Ascending aorta (tissue), 2 donors: ENCODE data around the gene KIRREL3. TPM values are rescaled to one million over a fixed set of nuclear protein-coding genes. Genes with fewer than 3 reads are reported as not detected.

ENCODE experiments used
- DNase-seq, 2 donors: peaks; one replicate each; pipeline ENCODE4 v3.0.0-alpha.2; 2019; ENCODE audit warnings: low spot score in 2 of 2
- H3K27ac ChIP-seq, 2 donors: fragments of 200-600 bp; sonication (generic); one replicate each; pipeline ENCODE4 v1.5.1; 2016 to 2017; ENCODE audit warnings: mild to moderate bottlenecking in 1 of 2
- H3K27me3 ChIP-seq: fragments of 200-600 bp; sonication (generic); one replicate; pipeline ENCODE4 v1.5.1; 2017
- H3K36me3 ChIP-seq, 2 donors: fragments of 200-600 bp; sonication (generic); one replicate each; pipeline ENCODE4 v1.5.1; 2016
- H3K4me1 ChIP-seq, 2 donors: fragments of 200-600 bp; sonication (generic); one replicate each; pipeline ENCODE4 v1.5.1; 2016 to 2017; ENCODE audit warnings: mild to moderate bottlenecking in 1 of 2
- H3K4me3 ChIP-seq, 2 donors: fragments of 200-600 bp; sonication (generic); one replicate each; pipeline ENCODE4 v1.5.1; 2016 to 2017; ENCODE audit warnings: mild to moderate bottlenecking in 1 of 2
- H3K9me3 ChIP-seq, 2 donors: fragments of 200-600 bp; sonication (generic); one replicate each; pipeline ENCODE4 v1.5.1; 2016
- CTCF ChIP-seq, 3 experiments: fragments of 200-600 bp in 2 of 3; fragments of 450-650 bp in 1 of 3; sonication (generic) in 2 of 3; IDR thresholded peaks; one replicate each; pipeline ENCODE4 v1.5.1; 2016 to 2019; ENCODE audit warnings: antibody characterized with exemption in 3 of 3, mild to moderate bottlenecking in 1 of 3, moderate library complexity in 1 of 3
- intact Hi-C: fragments of 100-400 bp; cut with DNase I; formaldehyde crosslinking; loops from one replicate; pipeline ENCODE4 v1.15.1; 2023
- total RNA-seq: library from RNA; depleted of rRNA; stranded (reverse); fragments of >200 nt; gene quantifications from one replicate; pipeline ENCODE4 v1.1.0, GENCODE V29; 2016

KIRREL3 gene
- total RNA-seq, 1 donor from 2014 or later, result not detected

- no peak for DNase-seq
- TF ChIP-seq CTCF (IDR thresholded peaks at IDR 0.05), result no peak
- H3K9me3 ChIP-seq, result no peaks in the 10 kb centered on the region
- H3K4me3 ChIP-seq, result no peak overlapping the region
- no peaks in the 10 kb centered on the region for H3K4me1 ChIP-seq
- H3K27me3 ChIP-seq, result no peaks in the 10 kb centered on the region
- intact Hi-C loops, result no loop called here
- H3K27ac ChIP-seq, result no peak overlapping the region
- no peaks in the 10 kb centered on the region for H3K36me3 ChIP-seq
These were observed 369.4 kb downstream of the KIRREL3 start for GRCh38 chr11:126630893-126631798.

GRCh38 chr11:126630488-126630887, 370.1 kb downstream of the KIRREL3 start:
- TF ChIP-seq CTCF (IDR thresholded peaks at IDR 0.05), result no peak
- intact Hi-C loops, result no loop called here

GRCh38 chr11:126628790-126629621, 371.6 kb downstream of the KIRREL3 start:
- H3K9me3 ChIP-seq, result no peaks in the 10 kb centered on the region
- TF ChIP-seq CTCF (IDR thresholded peaks at IDR 0.05), result no peak
- no peak for DNase-seq

More at GRCh38 chr11:126630488-126630887, 370.1 kb downstream of the KIRREL3 start:
- no peaks in the 10 kb centered on the region for H3K36me3 ChIP-seq
- no peak overlapping the region for H3K27ac ChIP-seq
- H3K4me3 ChIP-seq, result no peak overlapping the region
- DNase-seq, result no peak
- no peaks in the 10 kb centered on the region for H3K9me3 ChIP-seq
- H3K27me3 ChIP-seq, result no peaks in the 10 kb centered on the region
- H3K4me1 ChIP-seq, result no peaks in the 10 kb centered on the region

GRCh38 chr11:126628450-126628789, 372.1 kb downstream of the KIRREL3 start:
- intact Hi-C loops, result no loop called here

More at GRCh38 chr11:126628790-126629621, 371.6 kb downstream of the KIRREL3 start:
- no peaks in the 10 kb centered on the region for H3K27me3 ChIP-seq
- no peak overlapping the region for H3K4me3 ChIP-seq
- no peaks in the 10 kb centered on the region for H3K36me3 ChIP-seq
- H3K4me1 ChIP-seq, result no peaks in the 10 kb centered on the region
- intact Hi-C loops, result no loop called here
- H3K27ac ChIP-seq, result no peak overlapping the region

GRCh38 chr11:126627421-126627820, 373.1 kb downstream of the KIRREL3 start:
- no peaks in the 10 kb centered on the region for H3K9me3 ChIP-seq
- H3K4me3 ChIP-seq, result no peak overlapping the region
- H3K27ac ChIP-seq, result no peak overlapping the region
- H3K27me3 ChIP-seq, result no peaks in the 10 kb centered on the region
- intact Hi-C loops, result no loop called here
- no peak for DNase-seq
- no peaks in the 10 kb centered on the region for H3K36me3 ChIP-seq
- no peaks in the 10 kb centered on the region for H3K4me1 ChIP-seq
- TF ChIP-seq CTCF (IDR thresholded peaks at IDR 0.05), result no peak

More at GRCh38 chr11:126628450-126628789, 372.1 kb downstream of the KIRREL3 start:
- Histone ChIP-seq H3K4me1 (no peaks in the 10 kb centered on the region), H3K9me3 (no peaks in the 10 kb centered on the region), H3K27me3 (no peaks in the 10 kb centered on the region), H3K27ac (no peak overlapping the region), H3K4me3 (no peak overlapping the region), H3K36me3 (no peaks in the 10 kb centered on the region)
- DNase-seq, result no peak
- no peak for TF ChIP-seq CTCF (IDR thresholded peaks at IDR 0.05)
